ENCODE results near the gene FAM110A. TPM values are rescaled to one million over a fixed set of nuclear protein-coding genes. Genes with fewer than 3 reads are reported as not detected.
A peak's percentile ranks its signal among the peaks of the same experiment; 100 is the strongest.

FAM110A gene
- total RNA-seq (2022) (14.5 and 14.9 TPM in 2 replicates), Bru-seq, nascent RNA (percentile 55 among the genes with signal in this experiment), BruChase-seq, experiment 1, labeled RNA remaining after a 6-hour chase (percentile 51 among the genes with signal in this experiment), BruChase-seq, experiment 2, labeled RNA remaining after a 2-hour chase (percentile 62 among the genes with signal in this experiment)
- long read RNA-seq, transcript FAM110A-206 (2 exons, 1,614 nt), result major isoform, 17 of 25 reads
- long read RNA-seq, partial matches to known transcripts, result 0 of 25 reads
- long read RNA-seq, other reads (novel, unspliced or antisense), result 7 of 25 reads

DNA sequence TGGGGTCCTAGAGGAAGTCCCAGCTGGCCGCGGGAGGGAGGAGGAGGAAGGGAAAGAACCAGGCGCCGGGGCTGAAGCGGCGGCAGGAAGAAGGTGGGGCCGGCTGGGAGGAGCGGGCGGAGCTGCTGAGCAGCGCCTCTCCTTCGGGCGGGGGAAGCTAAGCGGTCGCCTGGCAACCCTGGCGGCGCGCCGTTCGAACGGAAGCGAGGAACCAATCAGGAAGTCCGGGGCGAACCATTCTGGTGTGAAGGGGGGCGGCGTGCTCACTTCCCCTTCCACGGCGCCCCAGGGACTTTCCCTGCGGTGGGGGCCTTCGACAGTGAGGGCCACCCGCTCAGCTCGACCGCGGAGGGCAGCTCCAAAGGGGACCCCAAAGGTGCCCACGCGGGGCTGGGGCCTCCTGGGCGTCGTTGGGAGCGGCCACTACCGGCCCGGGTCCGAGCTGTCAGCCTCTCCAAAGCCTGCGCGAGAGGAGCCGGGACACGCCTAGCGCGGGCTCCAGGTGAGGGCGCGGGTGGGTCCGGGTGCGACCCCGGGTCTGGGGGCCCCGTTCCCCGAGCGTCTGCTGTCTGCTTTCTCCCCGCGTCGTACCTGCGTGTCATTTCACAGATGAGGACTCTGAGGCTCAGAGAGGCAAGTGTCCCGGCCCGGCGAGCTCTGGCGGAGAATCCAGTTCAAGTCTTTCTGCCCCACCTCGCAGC, at the start of gene FAM110A:
FAM110A (plus strand) TSS at position 266 of the 701 bp plus-strand sequence. CDS start 11,090 bp downstream, outside the sequence.
- DNase-seq, result peak; percentile 90
- Mint-ChIP-seq H3K9me3 (ENCODE audit: low read depth, unreplicated experiment) (peaks cover 4% of the 10 kb centered on the region), H3K36me3 (ENCODE audit: insufficient read depth, unreplicated experiment) (peaks cover 21% of the 10 kb centered on the region), H3K27ac (ENCODE audit: unreplicated experiment) (peak within 1 kb of the TSS; percentile 56), H3K27me3 (ENCODE audit: unreplicated experiment) (no peaks in the 10 kb centered on the region), H3K4me1 (ENCODE audit: low read depth, unreplicated experiment) (peaks cover 31% of the 10 kb centered on the region), H3K4me3 (ENCODE audit: low read depth, unreplicated experiment) (peak within 1 kb of the TSS; percentile 81)
- intact Hi-C loops (cut with micrococcal nuclease; ENCODE audit: unreplicated experiment), result no loop called here
- no TSS peak for BruUV-seq (replicated peaks)
- CTCF ChIA-PET, result interaction anchor here (0.8 to 1.0 kb wide), 4 partner anchors 9 to 122 kb away, joined by 3 to 5 read pairs (median 4); no protein-coding TSS in a partner anchor
- TF ChIP-seq, protein P1, sequence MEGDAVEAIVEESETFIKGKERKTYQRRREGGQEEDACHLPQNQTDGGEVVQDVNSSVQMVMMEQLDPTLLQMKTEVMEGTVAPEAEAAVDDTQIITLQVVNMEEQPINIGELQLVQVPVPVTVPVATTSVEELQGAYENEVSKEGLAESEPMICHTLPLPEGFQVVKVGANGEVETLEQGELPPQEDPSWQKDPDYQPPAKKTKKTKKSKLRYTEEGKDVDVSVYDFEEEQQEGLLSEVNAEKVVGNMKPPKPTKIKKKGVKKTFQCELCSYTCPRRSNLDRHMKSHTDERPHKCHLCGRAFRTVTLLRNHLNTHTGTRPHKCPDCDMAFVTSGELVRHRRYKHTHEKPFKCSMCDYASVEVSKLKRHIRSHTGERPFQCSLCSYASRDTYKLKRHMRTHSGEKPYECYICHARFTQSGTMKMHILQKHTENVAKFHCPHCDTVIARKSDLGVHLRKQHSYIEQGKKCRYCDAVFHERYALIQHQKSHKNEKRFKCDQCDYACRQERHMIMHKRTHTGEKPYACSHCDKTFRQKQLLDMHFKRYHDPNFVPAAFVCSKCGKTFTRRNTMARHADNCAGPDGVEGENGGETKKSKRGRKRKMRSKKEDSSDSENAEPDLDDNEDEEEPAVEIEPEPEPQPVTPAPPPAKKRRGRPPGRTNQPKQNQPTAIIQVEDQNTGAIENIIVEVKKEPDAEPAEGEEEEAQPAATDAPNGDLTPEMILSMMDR (IDR thresholded peaks at IDR 0.05; ENCODE audit: unreplicated experiment), result no peak

DNA sequence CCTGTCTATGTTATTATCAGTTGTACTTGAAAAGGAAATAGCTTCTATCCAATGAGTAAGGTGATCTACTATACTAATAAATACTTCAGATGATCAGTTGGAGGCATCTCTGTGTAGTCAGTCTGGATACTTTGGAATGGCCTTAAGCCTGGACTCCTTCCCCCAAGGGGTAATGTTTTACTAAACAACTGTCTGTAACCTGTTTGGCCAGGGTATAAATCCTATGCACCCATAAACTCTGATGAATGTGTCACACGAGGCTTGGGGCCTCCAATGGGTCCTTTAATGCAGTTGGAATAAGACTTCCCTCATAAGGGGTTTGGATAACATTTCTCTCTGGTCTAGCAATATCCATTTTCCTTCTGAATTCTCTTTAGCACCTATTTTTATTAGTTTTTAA, 45.7 kb upstream of the FAM110A start:
- Mint-ChIP-seq H3K9me3 (ENCODE audit: low read depth, unreplicated experiment) (peaks cover 9% of the 10 kb centered on the region), H3K27ac (ENCODE audit: unreplicated experiment) (no peak overlapping the region), H3K27me3 (ENCODE audit: unreplicated experiment) (peaks cover 16% of the 10 kb centered on the region), H3K36me3 (ENCODE audit: insufficient read depth, unreplicated experiment) (no peaks in the 10 kb centered on the region), H3K4me1 (ENCODE audit: low read depth, unreplicated experiment) (no peaks in the 10 kb centered on the region), H3K4me3 (ENCODE audit: low read depth, unreplicated experiment) (no peak overlapping the region)
- CTCF ChIA-PET, result no interaction called here
- TF ChIP-seq, protein P1 (IDR thresholded peaks at IDR 0.05; ENCODE audit: unreplicated experiment), result no peak
- intact Hi-C loops (cut with micrococcal nuclease; ENCODE audit: unreplicated experiment), result no loop called here
- BruUV-seq (replicated peaks), result no TSS peak
- no peak for DNase-seq

- CTCF ChIA-PET, result no interaction called here
- Mint-ChIP-seq H3K27me3 (ENCODE audit: unreplicated experiment) (peaks cover 38% of the 10 kb centered on the region), H3K27ac (ENCODE audit: unreplicated experiment) (no peak overlapping the region), H3K4me3 (ENCODE audit: low read depth, unreplicated experiment) (no peak overlapping the region), H3K36me3 (ENCODE audit: insufficient read depth, unreplicated experiment) (no peaks in the 10 kb centered on the region), H3K4me1 (ENCODE audit: low read depth, unreplicated experiment) (no peaks in the 10 kb centered on the region), H3K9me3 (ENCODE audit: low read depth, unreplicated experiment) (peaks cover 4% of the 10 kb centered on the region)
- TF ChIP-seq, protein P1 (IDR thresholded peaks at IDR 0.05; ENCODE audit: unreplicated experiment), result no peak
- intact Hi-C loops (cut with micrococcal nuclease; ENCODE audit: unreplicated experiment), result no loop called here
- BruUV-seq (replicated peaks), result no TSS peak
- DNase-seq, result no peak
Observed at GRCh38 chr20:791056-791455, 42.5 kb upstream of the FAM110A start.

- H3K27ac Mint-ChIP-seq (ENCODE audit: unreplicated experiment), result no peak overlapping the region
- peaks cover 40% of the 10 kb centered on the region for H3K27me3 Mint-ChIP-seq (ENCODE audit: unreplicated experiment)
- no TSS peak for BruUV-seq (replicated peaks)
- H3K9me3 Mint-ChIP-seq (ENCODE audit: low read depth, unreplicated experiment), result peaks cover 4% of the 10 kb centered on the region
- CTCF ChIA-PET, result no interaction called here
- no peak overlapping the region for H3K4me3 Mint-ChIP-seq (ENCODE audit: low read depth, unreplicated experiment)
- DNase-seq, result no peak
- TF ChIP-seq, protein P1 (IDR thresholded peaks at IDR 0.05; ENCODE audit: unreplicated experiment), result no peak
- no peaks in the 10 kb centered on the region for H3K4me1 Mint-ChIP-seq (ENCODE audit: low read depth, unreplicated experiment)
- H3K36me3 Mint-ChIP-seq (ENCODE audit: insufficient read depth, unreplicated experiment), result no peaks in the 10 kb centered on the region
- intact Hi-C loops (cut with micrococcal nuclease; ENCODE audit: unreplicated experiment), result no loop called here
Observed at GRCh38 chr20:792248-792647, 41.3 kb upstream of the FAM110A start.
